Gastroesophageal sphincter (tissue), 4 donors: ENCODE results near the gene DNAJB1. TPM values are rescaled to one million over a fixed set of nuclear protein-coding genes. Genes with fewer than 3 reads are reported as not detected.

ENCODE experiments used
- ATAC-seq: fragments of 150-250 bp; one replicate; pipeline ENCODE4 v1.9.1; 2016; ENCODE audit warnings: mild to moderate bottlenecking, moderate library complexity
- H3K27ac ChIP-seq, 4 donors: fragments of 200-600 bp; sonication (generic) in 3 of 4; 1 replicate in 3 of 4; 2 replicates in 1 of 4; pipeline ENCODE4 v1.5.1; 2016 to 2019
- H3K27me3 ChIP-seq: fragments of 200-600 bp; sonication (generic); one replicate; pipeline ENCODE4 v1.5.1; 2019
- H3K36me3 ChIP-seq, 2 donors: fragments of 200-600 bp; sonication (generic); one replicate each; pipeline ENCODE4 v1.5.1; 2019; ENCODE audit warnings: control low read depth in 1 of 2
- H3K4me1 ChIP-seq, 3 donors: fragments of 200-600 bp; sonication (generic); 1 replicate in 2 of 3; 2 replicates in 1 of 3; pipeline ENCODE4 v1.5.1; 2016 to 2019; ENCODE audit warnings: control low read depth in 2 of 3
- H3K4me3 ChIP-seq, 2 donors: fragments of 200-600 bp; sonication (generic); one replicate each; pipeline ENCODE4 v1.5.1; 2019; ENCODE audit warnings: mild to moderate bottlenecking in 1 of 2, moderate library complexity in 1 of 2
- H3K9me3 ChIP-seq, 3 donors: fragments of 200-600 bp; sonication (generic); one replicate each; pipeline ENCODE4 v1.5.1; 2017 to 2019; ENCODE audit warnings: control low read depth in 2 of 3
- CTCF ChIP-seq, 4 experiments: fragments of 200-600 bp in 2 of 4; fragments of 450-650 bp in 2 of 4; sonication (generic) in 1 of 4; IDR thresholded peaks; one replicate each; pipeline ENCODE4 v1.5.1; 2017 to 2019; ENCODE audit warnings: antibody characterized with exemption in 4 of 4, mild to moderate bottlenecking in 2 of 4, moderate library complexity in 2 of 4
- EP300 ChIP-seq: sonication (generic); formaldehyde crosslinking; IDR thresholded peaks from one replicate; pipeline ENCODE4 v1.6.1; 2017; ENCODE audit warnings: antibody characterized with exemption, mild to moderate bottlenecking
- POLR2A ChIP-seq, 2 donors: fragments of 450-650 bp; IDR thresholded peaks; one replicate each; pipeline ENCODE4 v1.6.1; 2017; ENCODE audit warnings: antibody characterized with exemption in 2 of 2, mild to moderate bottlenecking in 2 of 2, moderate library complexity in 1 of 2
- POLR2AphosphoS5 ChIP-seq: sonication (generic); formaldehyde crosslinking; IDR thresholded peaks from one replicate; pipeline ENCODE4 v1.6.1; 2017; ENCODE audit warnings: antibody characterized with exemption
- WGBS, 2 donors: methylation state at CpG; one replicate each; pipeline ENCODE4 v1.1.5; 2018; ENCODE audit warnings: low coverage in 1 of 2; 5-methylcytosine and 5-hydroxymethylcytosine counted together
- total RNA-seq, 4 donors: library from RNA; depleted of rRNA; stranded (reverse); fragments of >200 nt; gene quantifications; one replicate each; pipeline ENCODE4 v1.1.0, GENCODE V29; 2016

The DNAJB1 gene
- total RNA-seq, 4 donors from 2014 or later, result 59.3 to 72.8 (median 68.2) TPM

GRCh38 chr19:14516746-14517438 lies 1.3 kb downstream of the DNAJB1 start:
- no peak for TF ChIP-seq POLR2AphosphoS5
- no peak for TF ChIP-seq EP300
- no peak for TF ChIP-seq POLR2A (IDR thresholded peaks at IDR 0.05)
- TF ChIP-seq CTCF (IDR thresholded peaks at IDR 0.05), result no peak
- peaks cover 0 to 41% of the 10 kb centered on the region in 2 donors for H3K36me3 ChIP-seq

GRCh38 chr19:14516048-14516534 lies 2.1 kb downstream of the DNAJB1 start:
- Histone ChIP-seq H3K9me3 (no peaks in the 10 kb centered on the region), H3K4me3 (peak overlapping the region; percentile 82 to 94), H3K27ac (peak overlapping the region in 3 of 4 donors; percentile 55 to 99 (median 99)), H3K36me3 (peaks cover 0 to 41% of the 10 kb centered on the region in 2 donors), H3K4me1 (peaks cover 0 to 53% (median 30%) of the 10 kb centered on the region in 3 donors), H3K27me3 (no peaks in the 10 kb centered on the region)
- 62% methylated on average over 7 of the region's 15 CpGs; no CpG with 5 or more reads in 1 of the 2 donors for WGBS, 2 donors
- TF ChIP-seq POLR2AphosphoS5 (no peak), EP300 (no peak), CTCF (IDR thresholded peaks at IDR 0.05) (no peak), POLR2A (IDR thresholded peaks at IDR 0.05) (no peak)
- no peak for ATAC-seq

More at GRCh38 chr19:14516746-14517438, 1.3 kb downstream of the DNAJB1 start:
- Histone ChIP-seq H3K4me1 (peaks cover 0 to 50% (median 30%) of the 10 kb centered on the region in 3 donors), H3K27ac (peak overlapping the region; percentile 96 to 99 (median 98)), H3K4me3 (peak overlapping the region; percentile 82 to 94), H3K27me3 (no peaks in the 10 kb centered on the region), H3K9me3 (no peaks in the 10 kb centered on the region)
- 7 to 16% methylated on average over 3 to 12 of the region's 22 CpGs for WGBS, 2 donors
- no peak for ATAC-seq

GRCh38 chr19:14515501-14516047 lies 2.6 kb downstream of the DNAJB1 start:
- Histone ChIP-seq H3K27me3 (no peaks in the 10 kb centered on the region), H3K4me3 (peak overlapping the region in 1 of 2 donors; percentile 94), H3K36me3 (peaks cover 0 to 41% of the 10 kb centered on the region in 2 donors), H3K4me1 (peaks cover 0 to 56% (median 30%) of the 10 kb centered on the region in 3 donors), H3K27ac (peak overlapping the region in 3 of 4 donors; percentile 48 to 99 (median 55)), H3K9me3 (no peaks in the 10 kb centered on the region)
- no peak for TF ChIP-seq CTCF (IDR thresholded peaks at IDR 0.05)
- TF ChIP-seq EP300, result no peak
- TF ChIP-seq POLR2A (IDR thresholded peaks at IDR 0.05), result no peak
- no peak for TF ChIP-seq POLR2AphosphoS5
- WGBS, 2 donors, result 45% methylated on average over 4 of the region's 8 CpGs; no CpG with 5 or more reads in 1 of the 2 donors
- ATAC-seq, result no peak

- peak overlapping the region in 3 of 4 donors; percentile 18 to 35 (median 26) for H3K27ac ChIP-seq
- no peak overlapping the region for H3K4me3 ChIP-seq
- no peak for ATAC-seq
- 37 to 78% methylated on average over 3 to 4 of the region's 8 CpGs for WGBS, 2 donors
- H3K4me1 ChIP-seq, result peaks cover 0 to 59% (median 30%) of the 10 kb centered on the region in 3 donors
- no peaks in the 10 kb centered on the region for H3K9me3 ChIP-seq
- no peak for TF ChIP-seq POLR2A (IDR thresholded peaks at IDR 0.05)
- no peak for TF ChIP-seq EP300
- no peak for TF ChIP-seq POLR2AphosphoS5
- no peak for TF ChIP-seq CTCF (IDR thresholded peaks at IDR 0.05)
- peaks cover 0 to 41% of the 10 kb centered on the region in 2 donors for H3K36me3 ChIP-seq
- H3K27me3 ChIP-seq, result no peaks in the 10 kb centered on the region
These were observed 3.9 kb downstream of the DNAJB1 start for GRCh38 chr19:14514215-14514863.
